Measurements from ENCODE around the gene ADGRL2. TPM values are rescaled to one million over a fixed set of nuclear protein-coding genes. Genes with fewer than 3 reads are reported as not detected.
"Not testable (repeated sequence)": the region's sequence is repeated elsewhere in the genome, so short reads cannot be mapped to it uniquely, and the experiment has no call there.

The ADGRL2 gene
- polyA plus RNA-seq, 1 donor from 2014 or later: 190 TPM

- not testable (repeated sequence) for H4K20me1 ChIP-seq (ENCODE audit: insufficient read depth); H3K4me2 ChIP-seq (ENCODE audit: low read length); H3K27me3 ChIP-seq (ENCODE audit: insufficient read depth, low read depth, low read length); H2AFZ ChIP-seq (ENCODE audit: low read depth, low read length); H3K27ac ChIP-seq (ENCODE audit: low read length); H3K4me3 ChIP-seq (ENCODE audit: low read length); H3F3A ChIP-seq (ENCODE audit: insufficient read depth, low read length, poor library complexity, severe bottlenecking); H3K9me3 ChIP-seq (ENCODE audit: low read length); H3K36me3 ChIP-seq (ENCODE audit: insufficient read depth, low read length); H3K9me2 ChIP-seq (ENCODE audit: insufficient read depth, low read length); H3K9ac ChIP-seq (ENCODE audit: low read length)
- H3K79me2 ChIP-seq (replicated peaks; ENCODE audit: insufficient read depth, low read length): peaks cover 85% of the 10 kb centered on the region
These were observed 70.4 kb downstream of the ADGRL2 start for GRCh38 chr1:81871091-81871490.

- Histone ChIP-seq H3F3A (ENCODE audit: insufficient read depth, low read length, poor library complexity, severe bottlenecking) (no peaks in the 10 kb centered on the region), H3K27me3 (ENCODE audit: insufficient read depth, low read depth, low read length) (no peaks in the 10 kb centered on the region), H4K20me1 (ENCODE audit: insufficient read depth) (no peaks in the 10 kb centered on the region), H3K79me2 (replicated peaks; ENCODE audit: insufficient read depth, low read length) (peaks cover 85% of the 10 kb centered on the region), H2AFZ (ENCODE audit: low read depth, low read length) (no peak overlapping the region), H3K4me3 (ENCODE audit: low read length) (no peak overlapping the region), H3K27ac (ENCODE audit: low read length) (no peak overlapping the region), H3K9me2 (ENCODE audit: insufficient read depth, low read length) (no peaks in the 10 kb centered on the region), H3K9me3 (ENCODE audit: low read length) (no peaks in the 10 kb centered on the region), H3K4me2 (ENCODE audit: low read length) (no peak overlapping the region), H3K9ac (ENCODE audit: low read length) (no peak overlapping the region), H3K36me3 (ENCODE audit: insufficient read depth, low read length) (no peaks in the 10 kb centered on the region)
- no peak for TF ChIP-seq REST (IDR thresholded peaks at IDR 0.05; ENCODE audit: borderline replicate concordance)
- no peak for TF ChIP-seq POLR2AphosphoS5 (IDR thresholded peaks at IDR 0.05)
- TF ChIP-seq RAD21 (conservative IDR thresholded peaks at IDR 0.05): no peak
- no peak for TF ChIP-seq TAF1 (IDR thresholded peaks at IDR 0.05; ENCODE audit: low read depth)
- TF ChIP-seq EP300 (conservative IDR thresholded peaks at IDR 0.05; ENCODE audit: poor library complexity, severe bottlenecking): no peak
- TF ChIP-seq CTCF (IDR thresholded peaks at IDR 0.05; ENCODE audit: poor library complexity, severe bottlenecking): no peak
- TF ChIP-seq EZH2 (IDR thresholded peaks at IDR 0.05; ENCODE audit: borderline replicate concordance, insufficient read depth, low read length, poor library complexity, severe bottlenecking): no peak
- no peak for TF ChIP-seq SMC3 (conservative IDR thresholded peaks at IDR 0.05; ENCODE audit: poor library complexity)
- TF ChIP-seq MXI1 (conservative IDR thresholded peaks at IDR 0.05; ENCODE audit: poor library complexity, severe bottlenecking): no peak
These were observed 73.2 kb downstream of the ADGRL2 start for GRCh38 chr1:81873946-81874345.

- TF ChIP-seq POLR2AphosphoS5 (IDR thresholded peaks at IDR 0.05) (no peak), EP300 (conservative IDR thresholded peaks at IDR 0.05; ENCODE audit: poor library complexity, severe bottlenecking) (no peak), MXI1 (conservative IDR thresholded peaks at IDR 0.05; ENCODE audit: poor library complexity, severe bottlenecking) (no peak), TAF1 (IDR thresholded peaks at IDR 0.05; ENCODE audit: low read depth) (no peak), CTCF (IDR thresholded peaks at IDR 0.05; ENCODE audit: poor library complexity, severe bottlenecking) (no peak), RAD21 (conservative IDR thresholded peaks at IDR 0.05) (no peak), EZH2 (IDR thresholded peaks at IDR 0.05; ENCODE audit: borderline replicate concordance, insufficient read depth, low read length, poor library complexity, severe bottlenecking) (no peak), REST (IDR thresholded peaks at IDR 0.05; ENCODE audit: borderline replicate concordance) (no peak), SMC3 (conservative IDR thresholded peaks at IDR 0.05; ENCODE audit: poor library complexity) (no peak)
- H3K27me3 ChIP-seq (ENCODE audit: insufficient read depth, low read depth, low read length): no peaks in the 10 kb centered on the region
- no peak overlapping the region for H3K9ac ChIP-seq (ENCODE audit: low read length)
- no peaks in the 10 kb centered on the region for H3K9me3 ChIP-seq (ENCODE audit: low read length)
- no peak overlapping the region for H3K4me2 ChIP-seq (ENCODE audit: low read length)
- no peaks in the 10 kb centered on the region for H3K9me2 ChIP-seq (ENCODE audit: insufficient read depth, low read length)
- no peaks in the 10 kb centered on the region for H3F3A ChIP-seq (ENCODE audit: insufficient read depth, low read length, poor library complexity, severe bottlenecking)
- no peaks in the 10 kb centered on the region for H3K36me3 ChIP-seq (ENCODE audit: insufficient read depth, low read length)
- H3K79me2 ChIP-seq (replicated peaks; ENCODE audit: insufficient read depth, low read length): peaks cover 85% of the 10 kb centered on the region
- no peak overlapping the region for H2AFZ ChIP-seq (ENCODE audit: low read depth, low read length)
- H3K4me3 ChIP-seq (ENCODE audit: low read length): no peak overlapping the region
- H3K27ac ChIP-seq (ENCODE audit: low read length): no peak overlapping the region
- no peaks in the 10 kb centered on the region for H4K20me1 ChIP-seq (ENCODE audit: insufficient read depth)
These were observed 73.7 kb downstream of the ADGRL2 start for GRCh38 chr1:81874461-81874860.

Data from neural cell (in vitro differentiated cells).